ENCODE results near the gene EZH1.

- TF ChIP-seq YY1 (IDR thresholded peaks at IDR 0.05; ENCODE audit: insufficient read depth, insufficient read length) = no peak
- TF ChIP-seq ZNF274 (IDR thresholded peaks at IDR 0.05; ENCODE audit: low read depth, low read length) = no peak
Measured at GRCh38 chr17:42687707-42688320, 57.0 kb downstream of the EZH1 start.
